Smooth muscle cell (in vitro differentiated cells): ENCODE data around the gene SPEN. TPM values are rescaled to one million over a fixed set of nuclear protein-coding genes. Genes with fewer than 3 reads are reported as not detected.

Experiments used
- DNase-seq: peaks from one replicate; lab custom pipeline; 2025; ENCODE audit not compliant: unreplicated experiment; lab: John Stamatoyannopoulos, UW
- H2AFZ ChIP-seq: fragments of 200-600 bp; sonication (generic); 2 replicates; pipeline ENCODE4 v1.6.0; 2016; ENCODE audit warnings: antibody characterized with exemption, low read depth, mild to moderate bottlenecking
- H3F3A ChIP-seq: fragments of 200-600 bp; sonication (generic); 2 replicates; pipeline ENCODE4 v1.6.0; 2017; ENCODE audit warnings: antibody characterized with exemption, low read depth
- H3K27ac ChIP-seq: fragments of 200-600 bp; sonication (generic); 2 replicates; pipeline ENCODE4 v1.5.1; 2016; ENCODE audit warnings: low read depth, mild to moderate bottlenecking
- H3K27me3 ChIP-seq: fragments of 200-600 bp; sonication (generic); 2 replicates; pipeline ENCODE4 v1.6.1; 2016; ENCODE audit warnings: low read depth, mild to moderate bottlenecking
- H3K36me3 ChIP-seq: fragments of 200-600 bp; sonication (generic); 2 replicates; pipeline ENCODE4 v1.5.1; 2016; ENCODE audit warnings: low read depth
- H3K4me1 ChIP-seq: fragments of 200-600 bp; sonication (generic); 2 replicates; pipeline ENCODE4 v1.5.1; 2016; ENCODE audit warnings: low read depth
- H3K4me2 ChIP-seq: fragments of 200-600 bp; sonication (generic); 2 replicates; pipeline ENCODE4 v1.6.0; 2016; ENCODE audit warnings: mild to moderate bottlenecking
- H3K4me3 ChIP-seq: fragments of 200-600 bp; sonication (generic); 2 replicates; pipeline ENCODE4 v1.5.1; 2016; ENCODE audit warnings: mild to moderate bottlenecking
- H3K79me2 ChIP-seq: fragments of 200-600 bp; sonication (generic); 2 replicates; pipeline ENCODE4 v1.6.0; 2016; ENCODE audit warnings: low read depth, mild to moderate bottlenecking
- H3K9ac ChIP-seq: fragments of 200-600 bp; sonication (generic); 2 replicates; pipeline ENCODE4 v1.6.0; 2016; ENCODE audit warnings: low read depth
- H3K9me3 ChIP-seq: fragments of 200-600 bp; sonication (generic); replicated peaks from 2 replicates; pipeline ENCODE4 v1.5.1; 2016; ENCODE audit warnings: low read depth
- H4K20me1 ChIP-seq: fragments of 200-600 bp; sonication (generic); 2 replicates; pipeline ENCODE4 v1.6.0; 2016; ENCODE audit warnings: low read depth
- CTCF ChIP-seq: fragments of 200-600 bp; sonication (generic); IDR thresholded peaks from 2 replicates; pipeline ENCODE4 v1.5.1; 2017; ENCODE audit warnings: borderline replicate concordance, mild to moderate bottlenecking, antibody characterized with exemption; ENCODE audit not compliant: insufficient read depth, poor library complexity, severe bottlenecking
- WGBS: methylation state at CpG from one replicate; pipeline ENCODE4 v1.1.7; 2016; ENCODE audit warnings: low lambda C conversion rate; 5-methylcytosine and 5-hydroxymethylcytosine counted together
- polyA plus RNA-seq: library from polyadenylated mRNA; unstranded; fragments of >200 nt; fragmentation: Nextera tagmentation; extraction: Ambion mirVana; gene quantifications from 2 replicates; pipeline ENCODE4 v1.2.1, GENCODE V29; 2016
- total RNA-seq: library from RNA; depleted of rRNA; stranded (reverse); fragments of >200 nt; gene quantifications from 2 replicates; pipeline ENCODE4 v1.2.3, GENCODE V29; 2014

The SPEN gene
- total and polyA plus RNA-seq, 2 experiments from 2014 or later, result 10.6 to 28.7 TPM

GRCh38 chr1:15972409-15972808 is 124.9 kb downstream of the SPEN start:
- TF ChIP-seq CTCF, result no peak
- 90% methylated on average over 1 of the region's 1 CpG for WGBS
- no peak overlapping the region for H3K4me3 ChIP-seq

GRCh38 chr1:15973772-15974171 is 126.3 kb downstream of the SPEN start:
- no peak for DNase-seq
- peaks cover 31% of the 10 kb centered on the region for H4K20me1 ChIP-seq
- peaks cover 9% of the 10 kb centered on the region for H3K4me1 ChIP-seq
- H3K9me3 ChIP-seq, result no peaks in the 10 kb centered on the region
- H3K9ac ChIP-seq, result no peak overlapping the region
- H3F3A ChIP-seq, result no peaks in the 10 kb centered on the region
- H3K79me2 ChIP-seq, result peaks cover 53% of the 10 kb centered on the region
- no peak for TF ChIP-seq CTCF
- no peak overlapping the region for H2AFZ ChIP-seq
- H3K27me3 ChIP-seq, result no peaks in the 10 kb centered on the region
- WGBS, result 96% methylated on average over 4 of the region's 4 CpGs
- no peak overlapping the region for H3K27ac ChIP-seq
- peaks cover 3% of the 10 kb centered on the region for H3K36me3 ChIP-seq
- no peak overlapping the region for H3K4me3 ChIP-seq
- no peak overlapping the region for H3K4me2 ChIP-seq

More at GRCh38 chr1:15972409-15972808, 124.9 kb downstream of the SPEN start:
- peaks cover 66% of the 10 kb centered on the region for H3K79me2 ChIP-seq
- no peak overlapping the region for H3K27ac ChIP-seq
- no peaks in the 10 kb centered on the region for H3K27me3 ChIP-seq
- peaks cover 3% of the 10 kb centered on the region for H3K36me3 ChIP-seq
- peaks cover 3% of the 10 kb centered on the region for H3F3A ChIP-seq
- no peak overlapping the region for H3K4me2 ChIP-seq
- H2AFZ ChIP-seq, result no peak overlapping the region
- H3K9ac ChIP-seq, result no peak overlapping the region
- peaks cover 9% of the 10 kb centered on the region for H3K4me1 ChIP-seq
- H3K9me3 ChIP-seq, result no peaks in the 10 kb centered on the region
- DNase-seq, result no peak
- peaks cover 45% of the 10 kb centered on the region for H4K20me1 ChIP-seq

- Histone ChIP-seq H3F3A (no peaks in the 10 kb centered on the region), H3K9ac (peak overlapping the region; percentile 96), H3K4me1 (peaks cover 9% of the 10 kb centered on the region), H3K27ac (peak overlapping the region; percentile 86), H4K20me1 (peaks cover 24% of the 10 kb centered on the region), H2AFZ (no peak overlapping the region), H3K9me3 (no peaks in the 10 kb centered on the region), H3K4me3 (peak overlapping the region; percentile 95), H3K36me3 (peaks cover 3% of the 10 kb centered on the region), H3K79me2 (peaks cover 42% of the 10 kb centered on the region), H3K4me2 (peak overlapping the region; percentile 93), H3K27me3 (no peaks in the 10 kb centered on the region)
- no peak for DNase-seq
- no peak for TF ChIP-seq CTCF
- WGBS, result 59% methylated on average over 9 of the region's 9 CpGs
Measured at GRCh38 chr1:15974855-15975254, 127.3 kb downstream of the SPEN start.

GRCh38 chr1:15975358-15975804 is 127.9 kb downstream of the SPEN start:
- peak overlapping the region; percentile 95 for H3K4me3 ChIP-seq
- H3K79me2 ChIP-seq, result peaks cover 37% of the 10 kb centered on the region
- 2% methylated on average over 22 of the region's 47 CpGs for WGBS
- peak overlapping the region; percentile 93 for H3K4me2 ChIP-seq
- H3K4me1 ChIP-seq, result peaks cover 9% of the 10 kb centered on the region
- H3K36me3 ChIP-seq, result peaks cover 3% of the 10 kb centered on the region
- no peak for DNase-seq
- H3K27ac ChIP-seq, result peak overlapping the region; percentile 86
- H3K27me3 ChIP-seq, result no peaks in the 10 kb centered on the region
- no peaks in the 10 kb centered on the region for H3K9me3 ChIP-seq
- H3F3A ChIP-seq, result no peaks in the 10 kb centered on the region
- H2AFZ ChIP-seq, result no peak overlapping the region
- H3K9ac ChIP-seq, result peak overlapping the region; percentile 96
- H4K20me1 ChIP-seq, result peaks cover 24% of the 10 kb centered on the region
- peak; percentile 14 for TF ChIP-seq CTCF
